Measurements from ENCODE around the gene PI3. TPM values are rescaled to one million over a fixed set of nuclear protein-coding genes. Genes with fewer than 3 reads are reported as not detected.
"Not testable (repeated sequence)": the region's sequence is repeated elsewhere in the genome, so short reads cannot be mapped to it uniquely, and the experiment has no call there.

PI3 gene
- total RNA-seq, 1 donor from 2014 or later: not detected

GRCh38 chr20:45153752-45154151 lies 20.9 kb upstream of the PI3 start:
- H3K9ac ChIP-seq (ENCODE audit: low read depth in 1 of 3, low read length in 3 of 3): no peak overlapping the region
- H3K36me3 ChIP-seq (ENCODE audit: control insufficient read depth in 3 of 3, insufficient read depth in 3 of 3, low read length in 3 of 3): no peaks in the 10 kb centered on the region
- peaks cover 0 to 2% (median 0%) of the 10 kb centered on the region in 3 donors for H3K9me3 ChIP-seq (ENCODE audit: control insufficient read depth in 3 of 3, low read length in 3 of 3)
- H3K4me3 ChIP-seq (ENCODE audit: low read length in 3 of 3): no peak overlapping the region
- H3K27ac ChIP-seq (ENCODE audit: low read depth, low read length): no peak overlapping the region
- peaks cover 0 to 7% (median 3%) of the 10 kb centered on the region in 3 donors for H3K27me3 ChIP-seq (ENCODE audit: control insufficient read depth in 3 of 3, insufficient read depth in 3 of 3, low read length in 3 of 3)
- H3K4me1 ChIP-seq (ENCODE audit: control insufficient read depth in 3 of 3, insufficient read depth in 3 of 3, low read length in 3 of 3): peaks cover 0 to 3% (median 0%) of the 10 kb centered on the region in 3 donors

- H3K27me3 ChIP-seq (ENCODE audit: control insufficient read depth in 3 of 3, insufficient read depth in 3 of 3, low read length in 3 of 3): peaks cover 0 to 7% (median 3%) of the 10 kb centered on the region in 3 donors
- peaks cover 0 to 2% (median 0%) of the 10 kb centered on the region in 3 donors for H3K9me3 ChIP-seq (ENCODE audit: control insufficient read depth in 3 of 3, low read length in 3 of 3)
- H3K9ac ChIP-seq (ENCODE audit: low read depth in 1 of 3, low read length in 3 of 3): no peak overlapping the region
- H3K36me3 ChIP-seq (ENCODE audit: control insufficient read depth in 3 of 3, insufficient read depth in 3 of 3, low read length in 3 of 3): no peaks in the 10 kb centered on the region
- peaks cover 0 to 3% (median 0%) of the 10 kb centered on the region in 3 donors for H3K4me1 ChIP-seq (ENCODE audit: control insufficient read depth in 3 of 3, insufficient read depth in 3 of 3, low read length in 3 of 3)
- H3K27ac ChIP-seq (ENCODE audit: low read depth, low read length): no peak overlapping the region
- H3K4me3 ChIP-seq (ENCODE audit: low read length in 3 of 3): no peak overlapping the region
Measured at GRCh38 chr20:45154183-45154582, 20.5 kb upstream of the PI3 start.

GRCh38 chr20:45154794-45155193 lies 19.9 kb upstream of the PI3 start:
- not testable (repeated sequence) for H3K4me1 ChIP-seq (ENCODE audit: control insufficient read depth in 3 of 3, insufficient read depth in 3 of 3, low read length in 3 of 3)

GRCh38 chr20:45156713-45157112 lies 18.0 kb upstream of the PI3 start:
- Histone ChIP-seq H3K9me3 (ENCODE audit: control insufficient read depth in 3 of 3, low read length in 3 of 3) (peaks cover 0 to 2% (median 0%) of the 10 kb centered on the region in 3 donors), H3K9ac (ENCODE audit: low read depth in 1 of 3, low read length in 3 of 3) (no peak overlapping the region), H3K27ac (ENCODE audit: low read depth, low read length) (no peak overlapping the region), H3K36me3 (ENCODE audit: control insufficient read depth in 3 of 3, insufficient read depth in 3 of 3, low read length in 3 of 3) (no peaks in the 10 kb centered on the region), H3K4me1 (ENCODE audit: control insufficient read depth in 3 of 3, insufficient read depth in 3 of 3, low read length in 3 of 3) (peaks cover 0 to 3% (median 0%) of the 10 kb centered on the region in 3 donors), H3K4me3 (ENCODE audit: low read length in 3 of 3) (no peak overlapping the region), H3K27me3 (ENCODE audit: control insufficient read depth in 3 of 3, insufficient read depth in 3 of 3, low read length in 3 of 3) (peaks cover 0 to 3% (median 0%) of the 10 kb centered on the region in 3 donors)

More at GRCh38 chr20:45154794-45155193, 19.9 kb upstream of the PI3 start:
- H3K27ac ChIP-seq (ENCODE audit: low read depth, low read length); H3K27me3 ChIP-seq (ENCODE audit: control insufficient read depth in 3 of 3, insufficient read depth in 3 of 3, low read length in 3 of 3); H3K36me3 ChIP-seq (ENCODE audit: control insufficient read depth in 3 of 3, insufficient read depth in 3 of 3, low read length in 3 of 3); H3K4me3 ChIP-seq (ENCODE audit: low read length in 3 of 3); H3K9me3 ChIP-seq (ENCODE audit: control insufficient read depth in 3 of 3, low read length in 3 of 3); H3K9ac ChIP-seq (ENCODE audit: low read depth in 1 of 3, low read length in 3 of 3): not testable (repeated sequence)

DNA sequence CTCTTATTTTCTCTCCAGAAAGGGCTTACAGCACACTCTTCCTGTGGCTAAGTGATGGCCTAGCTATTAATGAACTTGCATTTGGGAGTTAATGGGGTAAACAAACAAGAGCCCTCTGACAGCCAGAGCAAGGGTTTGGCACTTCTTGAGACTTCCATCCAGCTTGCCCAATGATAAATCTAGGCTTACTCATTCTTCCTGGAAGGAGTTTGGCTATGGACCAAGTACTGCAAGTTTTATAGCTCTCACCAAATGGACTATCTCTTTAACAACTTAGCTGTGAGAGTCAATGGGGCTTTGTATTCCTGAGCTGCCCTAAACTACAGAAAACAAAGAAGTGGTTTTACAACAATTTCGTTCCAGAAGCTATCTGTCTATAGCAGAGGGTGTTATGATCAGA lies 16.7 kb upstream of the PI3 start:
- H3K27ac ChIP-seq (ENCODE audit: low read depth, low read length): no peak overlapping the region
- H3K9ac ChIP-seq (ENCODE audit: low read depth in 1 of 3, low read length in 3 of 3): no peak overlapping the region
- H3K27me3 ChIP-seq (ENCODE audit: control insufficient read depth in 3 of 3, insufficient read depth in 3 of 3, low read length in 3 of 3): peaks cover 0 to 3% (median 0%) of the 10 kb centered on the region in 3 donors
- no peak overlapping the region for H3K4me3 ChIP-seq (ENCODE audit: low read length in 3 of 3)
- peaks cover 0 to 2% (median 2%) of the 10 kb centered on the region in 3 donors for H3K9me3 ChIP-seq (ENCODE audit: control insufficient read depth in 3 of 3, low read length in 3 of 3)
- H3K4me1 ChIP-seq (ENCODE audit: control insufficient read depth in 3 of 3, insufficient read depth in 3 of 3, low read length in 3 of 3): peaks cover 0 to 3% (median 0%) of the 10 kb centered on the region in 3 donors
- H3K36me3 ChIP-seq (ENCODE audit: control insufficient read depth in 3 of 3, insufficient read depth in 3 of 3, low read length in 3 of 3): no peaks in the 10 kb centered on the region

GRCh38 chr20:45163083-45163803 lies 11.5 kb upstream of the PI3 start:
- H3K4me3 ChIP-seq (ENCODE audit: low read length in 3 of 3): no peak overlapping the region
- H3K27me3 ChIP-seq (ENCODE audit: control insufficient read depth in 3 of 3, insufficient read depth in 3 of 3, low read length in 3 of 3): no peaks in the 10 kb centered on the region
- H3K4me1 ChIP-seq (ENCODE audit: control insufficient read depth in 3 of 3, insufficient read depth in 3 of 3, low read length in 3 of 3): no peaks in the 10 kb centered on the region
- H3K36me3 ChIP-seq (ENCODE audit: control insufficient read depth in 3 of 3, insufficient read depth in 3 of 3, low read length in 3 of 3): no peaks in the 10 kb centered on the region
- no peak overlapping the region for H3K9ac ChIP-seq (ENCODE audit: low read depth in 1 of 3, low read length in 3 of 3)
- H3K9me3 ChIP-seq (ENCODE audit: control insufficient read depth in 3 of 3, low read length in 3 of 3): peaks cover 0 to 8% (median 0%) of the 10 kb centered on the region in 3 donors
- H3K27ac ChIP-seq (ENCODE audit: low read depth, low read length): no peak overlapping the region

DNA sequence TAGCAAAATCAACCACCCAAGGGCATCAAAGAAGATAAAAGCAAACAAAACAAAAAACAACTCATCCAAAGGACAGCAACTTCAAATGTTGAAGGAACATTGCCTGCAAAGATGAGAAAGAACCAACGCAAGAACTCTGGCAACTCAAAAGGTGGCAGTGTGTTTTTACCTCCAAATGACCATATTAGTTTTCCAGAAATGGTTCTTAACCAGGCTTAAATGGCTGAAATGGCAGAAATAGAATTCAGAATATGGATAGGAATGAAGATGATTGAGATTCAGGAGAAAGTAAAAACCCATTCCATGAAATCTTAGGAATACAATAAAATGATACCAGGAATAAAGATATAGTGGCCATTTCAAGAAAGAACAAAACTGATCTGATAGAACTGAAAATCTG lies 9.8 kb upstream of the PI3 start:
- no peak overlapping the region for H3K9ac ChIP-seq (ENCODE audit: low read depth in 1 of 3, low read length in 3 of 3)
- H3K36me3 ChIP-seq (ENCODE audit: control insufficient read depth in 3 of 3, insufficient read depth in 3 of 3, low read length in 3 of 3): no peaks in the 10 kb centered on the region
- H3K27me3 ChIP-seq (ENCODE audit: control insufficient read depth in 3 of 3, insufficient read depth in 3 of 3, low read length in 3 of 3): no peaks in the 10 kb centered on the region
- no peak overlapping the region for H3K27ac ChIP-seq (ENCODE audit: low read depth, low read length)
- no peak overlapping the region for H3K4me3 ChIP-seq (ENCODE audit: low read length in 3 of 3)
- H3K4me1 ChIP-seq (ENCODE audit: control insufficient read depth in 3 of 3, insufficient read depth in 3 of 3, low read length in 3 of 3): no peaks in the 10 kb centered on the region
- peaks cover 0 to 8% (median 0%) of the 10 kb centered on the region in 3 donors for H3K9me3 ChIP-seq (ENCODE audit: control insufficient read depth in 3 of 3, low read length in 3 of 3)

DNA sequence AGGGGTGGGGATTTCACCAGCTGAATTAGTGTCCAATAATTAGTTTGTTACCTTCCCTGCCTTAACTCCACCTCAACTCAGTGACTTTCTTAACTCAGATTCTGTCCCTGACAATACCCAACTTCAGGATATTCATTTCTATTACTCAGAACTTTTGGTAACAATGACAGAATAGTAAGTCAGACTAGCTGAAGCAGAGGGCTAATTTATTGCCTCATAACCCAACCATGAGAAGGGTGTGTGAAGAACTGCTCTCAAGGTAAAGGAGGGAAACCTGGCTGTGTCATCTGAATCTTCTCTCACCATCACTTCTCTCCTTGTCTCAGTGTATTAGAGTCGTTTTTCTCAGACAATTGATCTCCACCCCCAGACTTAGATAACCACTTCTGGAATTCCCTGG lies 1.2 kb upstream of the PI3 start:
- no peaks in the 10 kb centered on the region for H3K36me3 ChIP-seq (ENCODE audit: control insufficient read depth in 3 of 3, insufficient read depth in 3 of 3, low read length in 3 of 3)
- H3K4me1 ChIP-seq (ENCODE audit: control insufficient read depth in 3 of 3, insufficient read depth in 3 of 3, low read length in 3 of 3): no peaks in the 10 kb centered on the region
- H3K27ac ChIP-seq (ENCODE audit: low read depth, low read length): no peak overlapping the region
- H3K27me3 ChIP-seq (ENCODE audit: control insufficient read depth in 3 of 3, insufficient read depth in 3 of 3, low read length in 3 of 3): peaks cover 0 to 6% (median 0%) of the 10 kb centered on the region in 3 donors
- H3K9ac ChIP-seq (ENCODE audit: low read depth in 1 of 3, low read length in 3 of 3): no peak overlapping the region
- H3K9me3 ChIP-seq (ENCODE audit: control insufficient read depth in 3 of 3, low read length in 3 of 3): peaks cover 0 to 2% (median 0%) of the 10 kb centered on the region in 3 donors
- no peak overlapping the region for H3K4me3 ChIP-seq (ENCODE audit: low read length in 3 of 3)

DNA sequence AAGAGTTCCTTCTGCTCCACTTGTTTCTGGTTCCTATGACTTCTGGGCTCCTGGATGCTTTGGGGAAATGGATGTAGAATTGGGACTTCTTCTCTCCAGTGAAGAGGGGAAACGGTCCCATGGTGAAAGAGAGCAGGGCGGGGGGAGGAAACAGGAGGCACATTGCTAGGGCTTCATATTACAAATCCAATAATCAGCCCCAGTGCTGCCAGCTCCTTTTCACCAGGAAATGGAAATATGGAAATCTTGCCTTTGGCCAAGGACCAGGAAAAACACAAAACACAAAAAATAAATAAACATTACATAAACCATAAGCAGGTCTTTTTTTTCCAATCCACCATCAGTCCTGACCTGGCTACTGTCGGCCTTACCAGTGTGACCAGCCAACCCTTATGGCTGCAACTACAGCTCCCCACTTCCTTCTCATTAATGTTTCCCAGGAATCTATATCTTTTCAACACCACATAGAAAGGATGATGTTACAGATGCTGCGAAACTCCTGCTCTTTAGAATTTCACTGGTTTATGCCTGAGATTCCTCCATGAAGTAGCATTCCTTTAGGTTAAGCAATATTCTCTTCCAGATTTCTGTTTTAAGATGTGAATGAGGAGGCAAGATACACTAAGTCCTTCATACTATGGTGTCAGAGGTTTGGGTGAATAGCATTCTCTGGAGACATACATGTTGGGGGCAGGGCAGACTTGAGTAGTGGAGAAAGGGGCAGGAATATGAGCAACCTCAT lies 2.0 kb downstream of the PI3 start:
- no peak overlapping the region for H3K9ac ChIP-seq (ENCODE audit: low read depth in 1 of 3, low read length in 3 of 3)
- H3K4me1 ChIP-seq (ENCODE audit: control insufficient read depth in 3 of 3, insufficient read depth in 3 of 3, low read length in 3 of 3): no peaks in the 10 kb centered on the region
- H3K27me3 ChIP-seq (ENCODE audit: control insufficient read depth in 3 of 3, insufficient read depth in 3 of 3, low read length in 3 of 3): peaks cover 0 to 6% (median 0%) of the 10 kb centered on the region in 3 donors

GRCh38 chr20:45179166-45179565 lies 4.5 kb downstream of the PI3 start:
- Histone ChIP-seq H3K9me3 (ENCODE audit: control insufficient read depth in 3 of 3, low read length in 3 of 3) (no peaks in the 10 kb centered on the region), H3K27me3 (ENCODE audit: control insufficient read depth in 3 of 3, insufficient read depth in 3 of 3, low read length in 3 of 3) (peaks cover 0 to 6% (median 0%) of the 10 kb centered on the region in 3 donors), H3K9ac (ENCODE audit: low read depth in 1 of 3, low read length in 3 of 3) (no peak overlapping the region), H3K27ac (ENCODE audit: low read depth, low read length) (no peak overlapping the region), H3K4me1 (ENCODE audit: control insufficient read depth in 3 of 3, insufficient read depth in 3 of 3, low read length in 3 of 3) (no peaks in the 10 kb centered on the region), H3K4me3 (ENCODE audit: low read length in 3 of 3) (no peak overlapping the region), H3K36me3 (ENCODE audit: control insufficient read depth in 3 of 3, insufficient read depth in 3 of 3, low read length in 3 of 3) (no peaks in the 10 kb centered on the region)

More for the DNA sequence above, 2.0 kb downstream of the PI3 start:
- Histone ChIP-seq H3K9me3 (ENCODE audit: control insufficient read depth in 3 of 3, low read length in 3 of 3) (no peaks in the 10 kb centered on the region), H3K36me3 (ENCODE audit: control insufficient read depth in 3 of 3, insufficient read depth in 3 of 3, low read length in 3 of 3) (no peaks in the 10 kb centered on the region), H3K4me3 (ENCODE audit: low read length in 3 of 3) (no peak overlapping the region), H3K27ac (ENCODE audit: low read depth, low read length) (no peak overlapping the region)

All from skeletal muscle tissue (tissue), 4 donors.